ENCODE measurements around the gene TBC1D22A. TPM values are rescaled to one million over a fixed set of nuclear protein-coding genes. Genes with fewer than 3 reads are reported as not detected.

The TBC1D22A gene
- total and polyA plus RNA-seq, 9 of the 15 experiments (the other 6 are each of a cell fraction or from before 2014, with no cell fraction given) = 0.20 to 11.5 (median 5.2) TPM

DNA sequence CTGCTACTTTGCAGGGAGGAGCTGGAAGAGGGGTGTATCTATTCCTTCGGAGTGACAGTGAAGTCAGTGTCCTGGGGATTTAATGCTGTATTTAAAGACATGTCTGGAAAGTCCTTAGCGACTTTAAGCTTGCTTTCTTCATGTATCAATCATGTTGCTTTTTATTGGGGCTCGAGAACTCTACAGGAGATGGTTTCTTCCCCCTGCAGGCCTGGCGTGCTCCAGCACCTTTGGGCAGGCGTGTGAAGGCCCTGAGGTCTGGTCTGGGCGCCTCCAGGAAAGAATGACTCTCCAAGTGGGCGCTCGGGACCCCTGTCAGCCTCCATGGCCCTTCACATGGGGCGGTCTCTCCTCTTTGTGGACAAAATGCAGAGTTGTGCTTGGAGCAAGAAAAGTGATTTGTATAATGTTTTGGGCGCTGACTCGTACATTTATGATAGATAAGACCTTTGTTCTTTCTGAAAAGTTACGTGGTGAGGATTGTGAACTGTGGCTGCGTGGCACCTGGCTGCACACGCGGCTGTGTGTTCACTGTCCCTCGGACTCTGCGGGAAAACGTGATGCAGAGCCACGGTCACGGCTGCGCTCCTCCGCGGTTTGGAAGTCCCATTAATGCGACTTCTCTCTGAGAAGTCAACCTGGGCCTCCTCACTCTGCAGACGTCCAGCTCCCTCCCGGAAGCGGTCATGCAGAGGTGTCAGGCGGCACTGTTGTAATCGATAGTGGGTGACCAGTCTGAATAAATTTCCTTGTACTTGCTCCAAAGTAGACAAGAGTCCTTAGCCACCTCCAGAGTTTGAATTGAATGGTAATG is 282.5 kb downstream of the TBC1D22A start:
- in situ Hi-C loops (cut with MboI) = no loop called here
- ATAC-seq = no peak

More for the DNA sequence above, 282.5 kb downstream of the TBC1D22A start:
- FAIRE-seq (no peak), DNase-seq (ENCODE audit: extremely low read depth in 1 of 4, low spot score in 3 of 4) (no peak)
- Histone ChIP-seq H3K27ac (ENCODE audit: extremely low read depth, low read depth, low read length) (no peak overlapping the region), H3K27me3 (ENCODE audit: control insufficient read depth in 2 of 2, insufficient read depth in 2 of 2, low read length in 2 of 2) (no peaks in the 10 kb centered on the region), H3K4me1 (replicated peaks in 1 of 2; ENCODE audit: control insufficient read depth in 2 of 2, insufficient read depth in 2 of 2, low read length in 2 of 2) (peaks cover 0 to 20% of the 10 kb centered on the region in 2 experiments; a peak in 2 of 5 replicates), H3K4me2 (ENCODE audit: insufficient read depth, low read length) (no peak overlapping the region), H3K4me3 (no peak overlapping the region), H3K36me3 (ENCODE audit: control insufficient read depth, insufficient read depth, low read length) (no peaks in the 10 kb centered on the region), H3K9me3 (replicated peaks; ENCODE audit: control insufficient read depth, insufficient read depth, low read depth, low read length) (no peaks in the 10 kb centered on the region), H4K20me1 (replicated peaks; ENCODE audit: control insufficient read depth, insufficient read depth, low read length) (0 out of 2 replicates have a peak, but pooled peaks cover 2% of the 10 kb centered on the region), H2AFZ (ENCODE audit: low read depth, low read length) (no peak overlapping the region), H3K9me1 (ENCODE audit: control insufficient read depth, insufficient read depth, low read length) (no peaks in the 10 kb centered on the region), H3K79me2 (ENCODE audit: control insufficient read depth, insufficient read depth, low read length) (no peaks in the 10 kb centered on the region), H3K9ac (ENCODE audit: insufficient read depth in 1 of 2, low read depth in 2 of 2, low read length in 2 of 2) (no peak overlapping the region)
- WGBS (ENCODE audit: insufficient coverage, low coverage, missing lambda C conversion rate) = 57% methylated on average over 18 of the region's 29 CpGs
- BruUV-seq (replicated peaks) = no TSS peak
- ChIA-PET CTCF (ENCODE audit: low intra/inter-chr PET ratio) (no interaction called here), POLR2A (interaction anchor here (1.1 kb wide), 1 partner anchor 11 kb away, joined by 3 read pairs; no protein-coding TSS in a partner anchor)
- TF ChIP-seq, protein P1, sequence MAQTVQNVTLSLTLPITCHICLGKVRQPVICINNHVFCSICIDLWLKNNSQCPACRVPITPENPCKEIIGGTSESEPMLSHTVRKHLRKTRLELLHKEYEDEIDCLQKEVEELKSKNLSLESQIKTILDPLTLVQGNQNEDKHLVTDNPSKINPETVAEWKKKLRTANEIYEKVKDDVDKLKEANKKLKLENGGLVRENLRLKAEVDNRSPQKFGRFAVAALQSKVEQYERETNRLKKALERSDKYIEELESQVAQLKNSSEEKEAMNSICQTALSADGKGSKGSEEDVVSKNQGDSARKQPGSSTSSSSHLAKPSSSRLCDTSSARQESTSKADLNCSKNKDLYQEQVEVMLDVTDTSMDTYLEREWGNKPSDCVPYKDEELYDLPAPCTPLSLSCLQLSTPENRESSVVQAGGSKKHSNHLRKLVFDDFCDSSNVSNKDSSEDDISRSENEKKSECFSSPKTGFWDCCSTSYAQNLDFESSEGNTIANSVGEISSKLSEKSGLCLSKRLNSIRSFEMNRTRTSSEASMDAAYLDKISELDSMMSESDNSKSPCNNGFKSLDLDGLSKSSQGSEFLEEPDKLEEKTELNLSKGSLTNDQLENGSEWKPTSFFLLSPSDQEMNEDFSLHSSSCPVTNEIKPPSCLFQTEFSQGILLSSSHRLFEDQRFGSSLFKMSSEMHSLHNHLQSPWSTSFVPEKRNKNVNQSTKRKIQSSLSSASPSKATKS (CRISPR knock-in tag; IDR thresholded peaks at IDR 0.05) = no peak
- TF ChIP-seq, protein P2, sequence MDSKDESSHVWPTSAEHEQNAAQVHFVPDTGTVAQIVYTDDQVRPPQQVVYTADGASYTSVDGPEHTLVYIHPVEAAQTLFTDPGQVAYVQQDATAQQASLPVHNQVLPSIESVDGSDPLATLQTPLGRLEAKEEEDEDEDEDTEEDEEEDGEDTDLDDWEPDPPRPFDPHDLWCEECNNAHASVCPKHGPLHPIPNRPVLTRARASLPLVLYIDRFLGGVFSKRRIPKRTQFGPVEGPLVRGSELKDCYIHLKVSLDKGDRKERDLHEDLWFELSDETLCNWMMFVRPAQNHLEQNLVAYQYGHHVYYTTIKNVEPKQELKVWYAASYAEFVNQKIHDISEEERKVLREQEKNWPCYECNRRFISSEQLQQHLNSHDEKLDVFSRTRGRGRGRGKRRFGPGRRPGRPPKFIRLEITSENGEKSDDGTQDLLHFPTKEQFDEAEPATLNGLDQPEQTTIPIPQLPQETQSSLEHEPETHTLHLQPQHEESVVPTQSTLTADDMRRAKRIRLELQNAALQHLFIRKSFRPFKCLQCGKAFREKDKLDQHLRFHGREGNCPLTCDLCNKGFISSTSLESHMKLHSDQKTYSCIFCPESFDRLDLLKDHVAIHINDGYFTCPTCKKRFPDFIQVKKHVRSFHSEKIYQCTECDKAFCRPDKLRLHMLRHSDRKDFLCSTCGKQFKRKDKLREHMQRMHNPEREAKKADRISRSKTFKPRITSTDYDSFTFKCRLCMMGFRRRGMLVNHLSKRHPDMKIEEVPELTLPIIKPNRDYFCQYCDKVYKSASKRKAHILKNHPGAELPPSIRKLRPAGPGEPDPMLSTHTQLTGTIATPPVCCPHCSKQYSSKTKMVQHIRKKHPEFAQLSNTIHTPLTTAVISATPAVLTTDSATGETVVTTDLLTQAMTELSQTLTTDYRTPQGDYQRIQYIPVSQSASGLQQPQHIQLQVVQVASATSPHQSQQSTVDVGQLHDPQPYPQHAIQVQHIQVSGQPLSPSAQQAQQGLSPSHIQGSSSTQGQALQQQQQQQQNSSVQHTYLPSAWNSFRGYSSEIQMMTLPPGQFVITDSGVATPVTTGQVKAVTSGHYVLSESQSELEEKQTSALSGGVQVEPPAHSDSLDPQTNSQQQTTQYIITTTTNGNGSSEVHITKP (IDR thresholded peaks at IDR 0.05; ENCODE audit: partially characterized antibody) = peak; percentile 80
- intact Hi-C loops (cut with micrococcal nuclease) = no loop called here

Measured in K562 (cell line).